M059J (cell line): ENCODE results near the gene JADE1. TPM values are rescaled to one million over a fixed set of nuclear protein-coding genes. Genes with fewer than 3 reads are reported as not detected.

ENCODE experiments used
- DNase-seq: peaks from one replicate; pipeline ENCODE4 v3.0.0-alpha.2; 2012; ENCODE audit warnings: low read depth
- total RNA-seq: library from RNA; depleted of rRNA; stranded (reverse); fragments of >200 nt; shearing (Covaris generic); gene quantifications from 2 replicates; pipeline ENCODE4 v1.2.3, GENCODE V29; 2014

The JADE1 gene
- total RNA-seq, 1 experiment from 2014 or later, result 10.6 TPM

DNA sequence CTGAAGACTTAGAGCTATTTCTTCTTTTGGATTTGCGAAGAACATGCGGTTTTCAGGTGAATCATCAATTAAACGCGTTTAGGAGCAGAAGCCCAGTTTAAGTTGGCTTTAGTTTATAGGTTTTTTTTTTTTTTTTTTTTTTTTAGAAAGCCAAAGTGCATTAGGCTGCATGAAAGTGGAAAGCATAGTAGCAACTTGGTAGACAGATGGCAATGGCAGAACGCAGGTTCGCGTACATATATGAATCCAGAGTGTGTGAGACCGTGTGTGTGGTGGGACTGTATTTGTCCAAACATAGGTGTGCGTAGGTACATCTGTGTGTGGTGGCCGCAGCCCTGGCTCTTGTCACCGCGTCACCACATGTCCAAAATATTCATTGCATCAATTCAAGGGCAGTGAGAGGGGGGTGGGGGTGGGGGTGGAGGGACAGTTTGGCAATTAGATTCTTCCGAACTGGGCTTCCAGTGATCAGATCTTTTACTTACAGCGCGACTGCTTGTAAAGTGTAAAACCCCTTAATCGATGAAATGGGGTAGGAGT is 901 bp downstream of the JADE1 start:
- peak; percentile 41 for DNase-seq

GRCh38 chr4:128810871-128811570 is 1.5 kb downstream of the JADE1 start:
- peak; percentile 83 for DNase-seq

GRCh38 chr4:128811571-128812441 is 2.3 kb downstream of the JADE1 start:
- DNase-seq, result peak; percentile 88

DNA sequence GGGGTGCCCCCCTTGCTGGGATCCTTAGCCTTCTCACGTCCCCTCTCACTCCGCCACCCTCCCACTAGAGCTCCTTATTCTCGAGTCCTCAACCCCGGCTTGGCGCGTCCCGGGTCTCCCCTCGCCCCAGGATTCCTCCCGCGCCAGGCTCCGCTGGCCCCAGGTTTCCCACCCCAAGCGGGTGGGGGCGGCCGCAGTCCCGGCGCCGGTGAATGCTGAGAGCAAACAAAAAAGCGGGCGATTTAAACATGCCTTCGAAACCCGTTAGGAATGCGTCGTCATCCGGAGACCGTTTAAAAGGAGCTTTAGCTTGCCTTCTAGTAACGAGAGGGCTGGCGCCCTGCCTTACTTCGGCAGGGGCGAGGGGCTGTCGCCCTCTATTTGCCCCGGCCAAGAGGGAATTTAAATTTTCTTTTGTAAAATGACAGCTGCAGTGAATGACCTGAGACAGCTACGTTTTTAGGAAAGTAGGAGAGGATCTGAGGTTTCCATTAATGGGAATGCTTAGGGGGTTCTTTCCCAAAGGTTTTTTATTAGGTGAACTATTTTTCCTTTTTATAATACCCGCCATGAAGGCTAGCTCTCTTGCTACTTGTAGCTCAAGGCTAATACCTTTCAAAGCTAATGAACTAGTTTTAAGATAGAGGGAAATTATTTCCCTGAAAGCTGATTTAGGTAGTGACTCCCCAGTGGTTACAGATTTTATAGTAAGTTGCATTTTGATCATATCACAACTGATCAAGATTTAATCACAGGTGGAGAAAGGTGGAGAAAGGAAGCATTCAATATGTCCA is 3.1 kb downstream of the JADE1 start:
- DNase-seq, result peak; percentile 81

GRCh38 chr4:128813965-128814364 is 4.5 kb downstream of the JADE1 start:
- no peak for DNase-seq

DNA sequence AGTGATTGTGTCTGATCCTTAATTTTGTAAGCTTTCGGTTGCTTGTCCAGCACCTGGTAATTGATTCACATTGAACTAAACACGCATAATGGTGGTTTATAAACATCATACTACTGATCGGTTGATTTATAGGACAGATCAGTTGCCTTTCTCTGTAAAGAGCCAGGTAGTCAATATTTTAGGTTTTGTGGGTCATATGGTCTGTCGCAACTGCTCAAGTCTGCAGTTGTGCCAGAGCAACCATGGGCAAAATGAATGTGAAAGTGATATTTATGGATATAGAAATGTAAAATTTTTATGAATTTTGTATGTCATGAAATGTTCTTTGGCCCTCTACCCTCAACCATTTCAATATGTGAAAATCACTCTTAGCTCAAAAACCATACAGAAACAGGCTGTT is 8.9 kb downstream of the JADE1 start:
- no peak for DNase-seq

GRCh38 chr4:128819082-128819742 is 9.7 kb downstream of the JADE1 start:
- peak; percentile 50 for DNase-seq

DNA sequence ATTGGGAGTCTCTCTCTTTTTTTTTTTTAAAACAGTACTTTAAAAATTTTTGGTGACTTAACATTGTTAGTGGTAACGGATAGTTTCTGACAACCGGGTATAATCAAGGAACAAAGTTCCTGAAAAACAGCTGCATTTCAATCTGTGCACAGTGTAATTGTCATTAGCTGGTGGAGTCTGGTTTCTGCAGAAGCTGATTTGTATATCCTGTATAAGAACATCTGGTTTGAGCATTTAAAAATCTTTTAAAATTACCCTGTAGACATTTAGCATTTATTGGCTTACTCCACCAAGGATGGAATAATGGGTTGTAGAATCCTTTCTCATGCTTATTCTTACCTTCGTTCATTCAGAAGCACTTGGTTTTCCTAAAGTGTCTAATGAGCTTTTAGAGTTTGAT is 11.2 kb downstream of the JADE1 start:
- DNase-seq, result no peak

GRCh38 chr4:128821151-128821550 is 11.7 kb downstream of the JADE1 start:
- DNase-seq, result no peak

DNA sequence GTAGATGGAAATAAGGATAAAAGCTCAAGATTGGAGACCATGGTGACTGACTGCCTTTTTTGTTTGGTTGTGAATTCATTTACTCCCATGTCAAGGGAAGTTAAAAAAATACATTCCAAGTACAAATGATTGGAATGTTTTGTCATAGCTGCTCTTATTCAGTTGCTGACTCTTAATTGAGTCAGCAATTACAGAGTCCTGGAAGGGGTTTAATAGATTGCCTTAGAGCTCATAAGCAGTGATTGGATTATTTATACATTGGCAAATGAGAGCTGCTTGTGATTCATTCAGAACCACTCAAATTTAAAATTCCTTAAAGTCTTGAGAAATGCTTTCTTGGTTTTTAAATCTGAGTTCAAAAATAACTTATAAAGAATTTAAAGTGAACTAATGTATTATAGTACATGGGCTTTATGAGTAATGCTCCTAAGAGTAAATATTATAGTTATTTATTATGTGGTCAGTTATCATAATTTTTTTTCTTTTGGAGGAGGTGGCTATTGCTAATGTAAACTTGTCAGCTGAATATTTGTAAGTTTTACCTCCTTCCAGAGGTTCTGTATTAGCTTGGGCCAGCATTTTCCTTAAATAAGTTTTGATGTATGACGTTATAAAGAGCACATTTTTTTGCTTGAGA is 13.6 kb downstream of the JADE1 start:
- peak; percentile 86 for DNase-seq

GRCh38 chr4:128825226-128825625 is 15.7 kb downstream of the JADE1 start:
- DNase-seq, result no peak

DNA sequence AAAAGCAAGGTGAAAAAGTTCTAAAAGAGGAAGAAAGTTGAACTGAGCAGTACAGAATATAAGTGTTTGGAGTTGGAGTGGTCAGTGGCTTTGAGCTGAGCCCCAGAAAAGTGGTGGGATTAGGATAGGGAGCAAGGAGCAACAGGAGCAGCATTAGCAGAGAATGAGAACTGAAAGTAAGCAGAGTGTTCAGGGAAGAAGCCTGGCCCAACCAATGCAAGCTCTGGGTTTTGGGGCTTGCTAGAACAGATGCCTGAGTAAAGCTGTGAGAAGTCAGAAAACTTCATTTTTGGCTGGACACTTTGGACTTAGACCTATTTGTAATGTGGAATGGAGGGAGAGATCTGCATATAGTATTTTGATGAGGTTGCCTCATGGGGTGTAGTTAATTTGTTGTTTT is 17.8 kb downstream of the JADE1 start:
- no peak for DNase-seq

- DNase-seq, result peak; percentile 23
Measured at GRCh38 chr4:128830906-128831503, 21.5 kb downstream of the JADE1 start.

DNA sequence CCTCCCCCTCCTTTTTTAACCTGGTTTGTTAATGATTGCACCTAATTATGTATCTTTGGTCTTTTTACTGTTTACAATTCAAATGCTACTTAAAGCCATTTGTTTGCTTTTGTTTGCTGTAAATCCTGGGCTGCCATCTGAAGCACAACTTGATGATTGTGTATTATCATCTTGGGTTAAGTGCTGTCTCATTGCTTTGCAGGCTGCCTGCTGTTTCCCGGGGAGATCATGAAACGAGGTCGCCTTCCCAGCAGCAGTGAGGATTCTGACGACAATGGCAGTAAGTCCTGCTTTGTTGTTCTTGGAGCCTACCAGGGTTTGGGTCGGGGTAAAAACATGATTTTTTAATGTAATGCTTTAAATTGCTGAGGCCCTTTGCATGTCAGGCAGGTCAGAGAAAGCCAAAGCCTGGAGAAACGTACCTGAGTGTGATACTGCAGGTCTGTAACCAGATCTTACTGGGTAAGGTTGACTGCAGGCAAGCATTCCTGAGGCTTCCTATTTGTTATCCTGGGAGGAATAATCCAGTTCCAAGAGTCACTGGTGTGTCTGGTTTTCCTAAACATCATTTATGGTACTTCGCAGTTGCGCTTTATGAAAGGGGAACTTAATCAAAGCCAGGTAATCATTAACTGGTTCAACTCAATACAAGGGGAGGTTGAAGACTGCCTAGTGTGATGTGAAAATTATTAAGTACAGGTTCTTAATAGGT is 22.2 kb downstream of the JADE1 start:
- no peak for DNase-seq

DNA sequence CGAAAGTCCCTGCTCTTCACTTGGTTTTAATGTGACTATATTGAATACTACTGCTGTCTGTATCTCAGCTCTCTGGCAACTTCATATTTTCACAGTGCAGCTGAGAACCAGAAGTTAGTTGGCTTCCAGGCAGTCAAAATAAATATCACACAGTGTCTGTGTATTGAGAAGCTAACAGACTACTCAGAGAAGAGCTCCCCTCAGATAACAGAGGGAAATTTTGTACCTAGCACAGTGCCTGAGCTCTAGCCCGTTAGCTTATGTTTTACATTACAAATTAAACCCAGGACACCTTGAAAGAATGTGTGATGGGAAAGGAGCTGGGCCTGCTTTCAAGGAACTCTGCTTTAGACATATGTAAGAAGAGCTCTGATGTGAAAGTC is 22.7 kb downstream of the JADE1 start:
- no peak for DNase-seq

DNA sequence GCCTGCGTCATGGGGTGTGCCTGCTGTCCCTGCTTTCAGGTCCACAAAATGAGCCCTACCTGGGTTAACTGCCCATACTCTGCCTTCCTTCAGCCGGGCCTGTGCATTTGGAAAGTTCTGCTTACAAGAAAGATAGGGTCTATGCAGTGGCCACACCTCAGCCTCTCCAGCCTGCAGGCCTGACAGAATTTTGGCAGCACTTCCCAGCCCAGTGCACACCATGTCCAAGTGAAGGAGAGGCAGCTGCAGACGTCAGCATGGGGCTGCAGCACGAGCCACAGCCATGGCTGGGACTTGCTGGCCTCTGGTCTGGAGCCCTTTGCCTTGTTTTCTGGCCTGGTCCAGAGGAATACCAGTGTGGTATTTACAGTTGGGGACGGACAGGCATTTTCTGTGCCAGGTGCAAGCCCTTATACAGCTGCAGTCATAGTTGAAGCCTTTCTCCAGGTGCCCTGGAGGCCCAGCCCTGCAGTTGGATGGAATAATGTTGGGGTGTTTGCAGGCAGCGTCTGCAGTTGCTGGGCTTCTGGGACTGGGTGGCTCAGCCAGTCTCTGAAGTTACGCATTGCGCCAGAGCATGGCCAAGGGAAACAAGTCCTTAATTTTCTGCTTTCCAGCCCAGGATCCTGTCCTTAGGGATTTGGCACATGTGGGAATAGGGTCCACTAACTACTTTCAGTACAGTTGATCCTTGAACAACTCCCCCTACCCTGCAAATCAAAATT is 26.2 kb downstream of the JADE1 start:
- DNase-seq, result no peak

GRCh38 chr4:128837198-128837597 is 27.7 kb downstream of the JADE1 start:
- no peak for DNase-seq

DNA sequence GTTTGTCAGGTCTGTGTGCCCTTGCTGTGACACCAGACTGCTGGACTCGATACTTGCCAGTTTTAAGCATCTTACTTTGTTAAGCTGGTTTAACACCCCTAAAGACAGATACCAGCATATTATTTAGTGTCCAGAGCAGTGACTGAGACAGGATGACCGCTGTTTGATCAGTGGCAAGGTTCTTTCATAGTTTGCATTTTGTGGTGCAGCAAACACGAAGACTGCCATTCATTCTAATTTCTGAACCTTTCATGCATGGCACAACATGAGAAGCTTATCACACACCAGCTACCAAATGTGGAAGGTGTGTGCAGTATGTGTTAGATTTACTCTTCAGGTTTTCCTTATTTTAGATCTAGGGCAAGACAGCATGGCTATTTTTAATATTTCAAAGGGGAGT is 28.2 kb downstream of the JADE1 start:
- DNase-seq, result no peak

- no peak for DNase-seq
Measured at GRCh38 chr4:128840711-128841318, 31.3 kb downstream of the JADE1 start.
